Superior temporal gyrus (tissue), 1 donor: Measurements from ENCODE around the gene HIF1AN.
"Not testable (repeated sequence)": the region's sequence is repeated elsewhere in the genome, so short reads cannot be mapped to it uniquely, and the experiment has no call there.

ENCODE experiments used
- DNase-seq: peaks from one replicate; pipeline ENCODE4 v3.0.0-alpha.2; 2016; ENCODE audit errors: extremely low spot score

The HIF1AN gene

DNA sequence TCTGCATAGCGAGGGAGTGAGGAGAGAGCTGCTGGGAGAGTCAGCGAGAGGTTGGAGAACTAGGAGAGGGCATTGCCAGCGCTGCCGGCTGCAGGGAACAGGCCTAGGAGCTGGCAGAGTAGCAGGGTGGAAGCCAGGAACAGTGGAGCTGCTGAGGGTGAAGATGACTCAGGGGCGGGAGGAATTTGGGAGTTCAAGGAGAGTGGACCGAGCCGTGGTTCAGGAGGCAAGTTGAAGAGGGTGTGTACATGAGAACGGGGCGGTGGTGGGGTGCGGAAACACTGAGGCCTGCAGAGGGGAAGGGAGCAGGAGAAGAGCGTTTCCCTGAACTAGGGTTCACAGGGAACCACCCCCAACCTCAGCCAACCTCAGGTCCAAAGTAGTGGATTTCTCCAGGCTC is 31.5 kb downstream of the HIF1AN start:
- no peak for DNase-seq

DNA sequence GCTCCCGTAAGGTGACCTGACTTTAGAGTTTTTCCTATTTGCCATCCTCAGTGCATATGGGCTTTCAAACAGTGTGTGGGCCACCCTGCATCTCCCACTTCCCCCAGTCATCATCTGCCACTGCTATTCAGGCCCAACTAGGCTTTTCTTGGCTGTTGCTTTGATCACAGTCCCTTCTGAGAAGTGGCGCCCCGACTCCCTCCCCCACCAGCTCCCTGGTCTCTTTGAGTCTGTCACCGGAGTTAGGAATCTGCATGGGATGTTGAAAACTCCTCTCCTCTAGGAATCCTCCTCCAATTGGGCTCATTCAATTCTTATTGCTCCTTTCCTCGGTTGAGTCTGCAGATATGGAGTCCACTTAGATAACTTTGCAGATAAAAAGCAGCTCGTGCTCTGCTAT is 32.1 kb downstream of the HIF1AN start:
- DNase-seq: no peak

DNA sequence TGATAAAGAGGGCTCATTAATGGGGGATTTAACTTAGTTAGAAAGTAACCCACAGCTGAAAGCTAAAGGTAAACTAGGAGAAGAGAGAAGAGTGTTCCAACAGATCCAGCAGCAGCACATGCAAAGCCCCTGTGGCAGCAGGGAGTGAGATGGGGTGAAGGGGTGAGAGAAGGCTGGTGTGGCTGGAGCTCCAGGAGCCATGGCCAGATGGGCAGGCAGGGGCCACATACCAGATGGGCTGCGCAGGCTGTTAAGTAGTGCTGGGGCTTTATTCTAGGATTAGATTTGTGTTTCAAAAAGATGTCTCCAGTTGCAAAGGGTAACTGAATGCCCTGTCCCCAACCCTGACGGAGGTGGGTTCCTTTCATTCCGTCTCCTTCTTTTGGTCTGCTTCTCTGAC is 33.2 kb downstream of the HIF1AN start:
- DNase-seq: no peak

DNA sequence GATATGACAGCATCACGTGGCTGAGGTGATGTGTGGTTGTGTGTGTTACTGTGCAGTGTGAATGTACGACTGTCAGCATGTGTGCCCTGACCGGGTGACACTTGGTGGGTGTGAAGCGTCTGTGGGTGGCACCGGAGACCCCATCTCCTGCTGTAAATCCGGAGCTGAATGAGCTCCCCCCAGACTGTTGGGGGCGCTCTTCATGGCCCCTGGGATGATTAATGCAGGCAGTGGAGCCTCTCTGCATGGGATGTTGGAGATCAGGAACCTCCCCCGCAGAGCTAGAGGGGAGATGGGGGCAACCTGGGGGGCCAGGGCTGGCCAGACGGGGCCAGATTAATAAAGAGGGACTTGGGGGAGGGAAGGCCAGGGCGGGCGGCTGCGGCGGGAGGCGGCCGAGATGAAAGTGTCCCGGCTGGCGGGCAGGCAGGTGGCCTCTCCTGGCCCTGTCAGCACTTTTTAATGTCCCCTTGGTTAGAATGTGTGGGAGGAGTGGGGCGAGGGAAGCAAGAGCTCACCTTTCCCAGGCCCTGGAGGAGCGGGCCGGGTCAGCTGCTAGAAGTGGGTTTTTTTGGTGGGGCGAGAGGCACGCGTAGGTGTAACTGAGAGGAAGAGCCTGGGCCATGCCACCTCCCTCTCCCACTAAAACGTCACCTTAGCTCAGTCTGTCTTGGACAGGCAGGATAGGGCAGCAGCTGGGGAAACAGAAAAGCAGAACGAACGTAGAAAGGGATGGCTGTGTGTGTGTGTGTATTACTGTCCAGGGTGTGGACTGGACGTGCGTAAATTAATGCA is 34.1 kb downstream of the HIF1AN start:
- DNase-seq: no peak

DNA sequence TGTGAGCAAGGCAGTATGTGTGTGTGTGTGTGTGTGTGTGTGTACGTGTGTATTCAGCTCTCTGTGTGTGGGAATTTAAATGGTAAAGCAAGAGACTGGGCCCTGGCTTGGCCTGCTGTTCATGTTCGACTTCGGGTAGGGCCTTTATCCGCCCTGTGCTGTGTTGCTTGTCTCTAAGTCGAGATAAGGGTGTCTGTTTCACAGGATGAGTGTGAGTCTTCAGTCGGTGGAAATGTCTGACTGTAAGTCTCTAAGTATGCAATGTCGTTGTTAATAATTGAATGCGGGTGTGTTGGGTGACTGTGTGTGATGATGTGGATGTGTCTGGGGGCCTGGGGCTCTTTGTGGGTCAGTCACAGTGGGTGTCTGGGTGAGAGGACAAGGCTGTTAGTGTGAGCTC is 34.8 kb downstream of the HIF1AN start:
- no peak for DNase-seq

DNA sequence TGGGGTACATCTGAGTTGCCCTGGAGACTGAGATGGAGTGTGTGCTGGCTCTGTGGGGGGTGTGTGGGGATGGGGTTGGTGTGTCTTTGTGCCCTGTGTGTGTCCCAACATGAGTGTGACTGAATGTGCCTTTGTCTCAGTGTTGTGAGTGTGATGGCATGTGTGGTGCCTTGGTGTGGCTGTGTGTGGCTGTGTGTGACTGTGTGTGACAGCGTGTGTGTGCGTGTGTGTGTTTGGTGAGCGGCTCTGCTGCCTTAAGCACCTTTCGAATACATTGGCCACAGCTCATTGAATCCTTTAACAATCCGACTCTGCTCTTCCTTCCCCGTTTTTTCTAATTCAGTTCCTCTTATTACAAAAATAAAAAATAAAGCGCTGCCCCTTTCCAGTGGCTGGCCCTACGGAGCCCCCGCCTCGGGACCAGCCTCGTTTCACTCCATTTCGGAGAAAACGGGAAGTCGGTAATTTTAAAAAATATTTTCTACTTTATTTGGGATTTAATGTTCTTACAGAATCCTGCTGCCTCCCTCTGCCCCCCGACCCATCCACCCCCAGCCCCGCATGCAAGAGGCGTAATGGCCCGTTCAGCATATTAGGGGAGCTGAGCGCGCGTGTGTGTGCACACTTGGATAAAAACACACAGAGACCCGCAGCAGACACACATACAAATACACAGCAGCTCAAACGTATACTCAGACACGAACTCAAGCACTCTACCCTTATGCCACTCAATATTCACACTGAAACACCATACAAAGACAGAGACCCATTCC is 35.5 kb downstream of the HIF1AN start:
- DNase-seq: no peak

DNA sequence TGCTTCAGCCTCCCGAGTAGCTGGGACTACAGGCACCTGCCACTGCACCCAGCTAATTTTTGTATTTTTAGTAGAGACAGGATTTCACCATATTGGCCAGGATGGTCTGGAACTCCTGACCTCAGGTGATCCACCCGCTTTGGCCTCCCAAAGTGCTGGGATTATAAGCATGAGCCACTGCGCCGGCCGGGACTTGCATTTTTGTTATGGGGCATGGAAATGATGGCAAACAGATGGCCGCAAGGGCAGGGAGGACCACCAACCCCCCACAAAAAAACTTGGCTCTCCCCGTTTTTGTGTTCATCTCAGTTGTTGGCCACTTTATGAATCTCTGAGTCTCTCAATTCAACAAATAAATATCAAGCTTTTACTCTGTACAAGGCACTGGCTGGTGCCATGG is 39.4 kb downstream of the HIF1AN start:
- not testable (repeated sequence) for DNase-seq

DNA sequence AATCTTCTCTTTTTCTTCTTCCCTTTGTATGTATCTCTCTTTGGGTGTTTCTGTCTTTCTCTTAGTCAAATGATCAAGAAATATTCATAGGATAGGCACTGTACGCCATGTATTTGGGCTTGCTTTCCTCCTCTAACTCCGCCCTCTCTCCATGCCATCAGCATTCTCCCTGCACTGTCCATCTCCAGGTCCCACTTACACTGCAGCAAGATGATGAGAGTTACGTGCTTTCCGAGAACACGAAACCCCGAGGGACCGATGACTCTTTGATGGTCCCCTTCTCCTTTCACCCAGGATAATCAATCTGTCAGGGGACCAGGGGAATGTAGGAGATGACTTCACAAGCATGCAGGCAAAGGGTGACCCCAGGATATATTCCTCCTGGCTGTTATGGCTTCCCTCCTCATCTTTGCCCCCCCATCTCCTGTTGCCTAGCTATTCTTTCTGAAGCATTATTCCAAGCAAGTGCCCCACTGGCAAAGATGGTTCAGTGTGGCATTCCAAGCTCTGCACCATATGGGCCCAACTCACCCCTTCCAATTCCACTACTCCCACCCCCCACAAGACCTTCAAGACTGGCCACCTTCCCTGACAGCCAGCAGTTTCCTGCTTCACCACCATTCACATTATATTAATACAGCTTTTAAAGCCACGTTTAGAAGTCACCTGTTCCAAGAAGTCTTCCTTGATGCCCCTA is 40.0 kb downstream of the HIF1AN start:
- DNase-seq: no peak

DNA sequence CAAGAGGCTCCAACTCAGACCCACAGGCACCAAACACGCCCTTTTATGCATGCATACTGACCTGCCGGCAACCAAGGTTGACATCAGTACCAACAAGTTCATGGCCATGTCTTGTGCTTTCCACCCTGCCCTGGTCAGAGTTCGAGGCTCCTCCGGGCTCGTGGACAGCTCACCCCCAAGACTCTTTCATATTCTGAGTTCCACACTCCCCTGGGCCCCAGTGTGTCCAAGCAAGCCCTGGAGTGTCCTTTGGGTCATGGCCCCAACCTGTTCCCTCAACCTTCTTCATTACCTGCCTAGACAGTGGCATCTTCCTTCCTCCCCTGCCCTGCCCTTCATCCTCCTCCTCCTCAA is 40.5 kb downstream of the HIF1AN start:
- DNase-seq: no peak

DNA sequence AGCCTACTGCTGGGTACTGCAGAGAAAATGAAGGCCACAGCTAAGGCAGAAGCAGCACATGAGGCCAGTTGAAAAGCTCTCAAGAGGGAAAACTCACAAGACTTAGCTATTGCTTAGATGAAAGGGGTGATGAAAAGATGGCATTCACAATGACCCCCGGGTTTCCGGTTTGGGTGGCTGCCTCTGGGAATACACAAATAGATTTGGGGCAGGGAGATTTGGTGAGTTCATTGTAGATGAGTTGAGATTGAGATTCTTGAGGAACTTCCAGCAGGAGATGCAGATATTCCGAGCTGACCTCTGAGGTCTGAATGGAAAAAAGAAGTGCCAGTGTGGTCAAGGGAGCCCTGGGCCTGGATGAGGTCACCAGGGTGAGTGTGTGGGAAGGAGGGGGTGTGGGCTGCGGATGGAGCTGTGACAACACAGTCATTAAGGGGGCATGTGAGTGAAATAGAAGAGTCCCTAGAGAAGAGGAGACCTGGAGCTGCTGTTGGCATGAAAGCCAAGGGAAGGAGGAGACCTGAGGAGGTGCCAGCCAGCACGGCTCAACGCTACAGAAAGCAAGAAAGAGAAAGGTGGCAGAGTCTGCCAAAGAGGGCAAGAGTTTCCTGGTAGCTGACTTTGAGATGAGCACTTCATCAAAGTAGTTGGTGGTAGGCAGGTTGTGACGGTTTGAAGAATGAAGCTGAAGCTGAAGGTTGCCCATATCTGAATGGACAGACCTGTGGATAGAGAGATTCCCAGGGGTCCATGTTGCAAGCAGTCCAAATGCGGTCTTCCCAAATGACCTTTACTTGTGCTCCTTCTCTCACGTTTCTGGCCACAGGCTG is 43.7 kb downstream of the HIF1AN start:
- no peak for DNase-seq

DNA sequence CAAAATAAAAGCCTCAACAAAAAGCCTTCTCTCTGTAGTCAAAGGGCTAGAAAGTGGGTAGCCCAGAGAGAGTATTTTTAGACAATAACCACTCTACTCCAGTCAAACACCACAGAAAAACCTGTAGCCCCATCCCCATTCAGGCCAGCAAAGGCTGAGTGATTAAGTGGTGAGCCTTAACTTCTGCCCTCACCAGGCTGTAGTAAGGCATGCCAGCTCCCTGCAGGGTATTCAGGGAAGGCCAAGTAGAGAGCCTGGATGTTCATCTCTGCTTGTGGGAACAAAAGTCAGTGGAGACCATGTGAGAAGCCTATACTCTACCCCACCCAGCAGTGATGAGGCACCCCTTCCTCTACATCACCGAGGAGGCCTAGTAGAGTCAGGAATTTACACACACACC is 51.2 kb downstream of the HIF1AN start:
- no peak for DNase-seq

DNA sequence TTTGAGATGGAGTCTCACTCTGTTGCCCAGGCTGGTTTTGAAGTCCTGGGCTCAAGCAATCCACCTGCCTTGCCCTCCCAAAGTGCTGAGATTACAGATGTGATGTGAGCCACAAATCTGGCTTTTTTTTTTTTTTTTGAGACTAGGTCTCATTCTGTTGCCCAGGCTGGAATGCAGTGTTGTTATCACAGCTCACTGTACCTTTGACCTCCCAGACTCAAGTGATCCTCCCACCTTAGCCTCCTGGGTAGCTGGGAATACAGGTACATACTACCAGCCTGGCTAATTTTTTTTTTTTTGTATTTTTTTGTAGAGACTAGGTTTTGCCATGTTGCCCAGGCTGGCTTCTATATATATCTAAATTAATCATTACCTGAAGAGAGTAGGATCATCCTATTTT is 62.4 kb downstream of the HIF1AN start:
- no peak for DNase-seq

DNA sequence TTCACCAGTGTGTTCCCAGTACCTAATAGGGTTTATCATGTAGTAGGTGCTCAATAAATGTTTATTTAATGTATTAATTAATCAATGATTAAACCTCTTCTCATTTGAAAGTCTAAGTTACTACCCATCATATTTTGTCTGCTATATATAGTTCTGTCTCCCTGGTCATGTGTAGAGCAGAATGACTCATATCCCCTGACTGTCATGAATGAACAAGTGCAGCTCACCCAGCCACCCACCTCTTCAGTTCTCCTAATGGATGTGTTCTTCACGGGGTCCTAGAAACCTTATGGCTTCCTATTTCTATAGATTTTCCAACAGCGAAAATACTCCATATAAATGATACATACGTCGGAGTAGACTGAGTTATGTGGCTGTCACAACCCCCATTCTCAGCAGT is 64.5 kb downstream of the HIF1AN start:
- DNase-seq: no peak

DNA sequence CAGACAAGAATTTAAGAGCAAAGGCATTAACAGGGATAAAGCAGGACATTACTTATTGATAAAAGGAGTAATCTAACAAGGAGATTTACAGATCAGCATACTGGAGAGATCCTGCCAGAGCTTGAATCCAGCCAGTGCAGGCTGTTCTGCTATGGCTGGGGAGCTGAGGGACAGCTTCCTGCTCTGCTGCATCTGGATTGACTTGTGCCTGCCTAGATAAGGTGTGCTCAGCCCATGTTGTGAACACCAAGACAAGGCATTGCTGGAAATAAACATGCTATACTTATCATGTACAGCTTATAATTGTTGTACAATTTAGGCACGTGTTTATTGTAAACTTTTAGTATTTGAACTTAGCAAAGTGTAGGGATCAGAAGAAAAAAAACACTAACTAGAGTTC is 71.7 kb downstream of the HIF1AN start:
- no peak for DNase-seq
